SK-N-SH treated with all-trans-retinoic acid at 6 μM for 48 hours (cell line): ENCODE results near the gene SLC17A9.

Experiments
- ATAC-seq: fragments of 200-7000 bp; cut with Tn5 transposase; 3 replicates; pipeline ENCODE4 v1.9.1; 2020; ENCODE audit warnings: mild to moderate bottlenecking, moderate library complexity
- ARNTL ChIP-seq: fragments of 450-650 bp; formaldehyde crosslinking; IDR thresholded peaks from 2 replicates; pipeline ENCODE4 v1.5.0; 2020; ENCODE audit warnings: low read depth, mild to moderate bottlenecking, moderate library complexity, borderline replicate concordance
- BACH2 ChIP-seq: fragments of 250-450 bp; sonication (Bioruptor Pico); IDR thresholded peaks from 2 replicates; pipeline ENCODE4 v1.9.0; 2021; ENCODE audit warnings: mild to moderate bottlenecking, borderline replicate concordance
- CREB5 ChIP-seq: fragments of 250-450 bp; sonication (Bioruptor Pico); IDR thresholded peaks from 2 replicates; pipeline ENCODE4 v1.5.1; 2020; ENCODE audit warnings: low read depth, mild to moderate bottlenecking, moderate library complexity
- CSDC2 ChIP-seq: fragments of 250-450 bp; sonication (Bioruptor Pico); IDR thresholded peaks from 2 replicates; pipeline ENCODE4 v1.5.0; 2020; ENCODE audit warnings: mild to moderate bottlenecking, moderate library complexity
- ESRRG ChIP-seq: fragments of 250-450 bp; sonication (Bioruptor Pico); IDR thresholded peaks from 2 replicates; pipeline ENCODE4 v1.6.1; 2021; ENCODE audit warnings: mild to moderate bottlenecking
- ISL1 ChIP-seq: fragments of 250-450 bp; sonication (Bioruptor Pico); IDR thresholded peaks from 2 replicates; pipeline ENCODE4 v2.1.2; 2022; ENCODE audit warnings: mild to moderate bottlenecking, moderate library complexity
- OSR1 ChIP-seq: fragments of 250-450 bp; sonication (Bioruptor Pico); IDR thresholded peaks from 2 replicates; pipeline ENCODE4 v1.8.0; 2022; ENCODE audit warnings: moderate library complexity, mild to moderate bottlenecking, inconsistent platforms
- PATZ1 ChIP-seq: fragments of 250-450 bp; sonication (Bioruptor Pico); IDR thresholded peaks from 2 replicates; pipeline ENCODE4 v1.8.0; 2020; ENCODE audit warnings: mild to moderate bottlenecking, moderate library complexity, borderline replicate concordance
- RARB ChIP-seq: fragments of 250-450 bp; sonication (Bioruptor Pico); IDR thresholded peaks from 2 replicates; pipeline ENCODE4 v1.8.0; 2021; ENCODE audit warnings: mild to moderate bottlenecking, moderate library complexity
- SNAI2 ChIP-seq: fragments of 250-450 bp; sonication (Bioruptor Pico); IDR thresholded peaks from 2 replicates; pipeline ENCODE4 v1.5.0; 2020; ENCODE audit warnings: mild to moderate bottlenecking, moderate library complexity
- TCF4 ChIP-seq: fragments of 250-450 bp; sonication (Bioruptor Pico); IDR thresholded peaks from 2 replicates; pipeline ENCODE4 v1.8.0; 2021; ENCODE audit warnings: mild to moderate bottlenecking, moderate library complexity, borderline replicate concordance
- ZC3H10 ChIP-seq: fragments of 250-450 bp; sonication (Bioruptor Pico); IDR thresholded peaks from 2 replicates; pipeline ENCODE4 v1.5.1; 2021; ENCODE audit warnings: mild to moderate bottlenecking, moderate library complexity
- ZFP3 ChIP-seq: fragments of 250-450 bp; sonication (Bioruptor Pico); IDR thresholded peaks from 2 replicates; pipeline ENCODE4 v1.5.0; 2020; ENCODE audit warnings: mild to moderate bottlenecking, moderate library complexity
- ZNF565 ChIP-seq: fragments of 450-650 bp; formaldehyde crosslinking; conservative IDR thresholded peaks from 2 replicates; pipeline ENCODE4 v1.5.0; 2020; ENCODE audit warnings: low read depth, mild to moderate bottlenecking, moderate library complexity
- ZNF70 ChIP-seq: fragments of 450-650 bp; formaldehyde crosslinking; IDR thresholded peaks from 2 replicates; pipeline ENCODE4 v1.5.0; 2020; ENCODE audit warnings: mild to moderate bottlenecking, moderate library complexity
- ZNF8 ChIP-seq: fragments of 450-650 bp; formaldehyde crosslinking; IDR thresholded peaks from 2 replicates; pipeline ENCODE4 v1.5.0; 2020; ENCODE audit warnings: mild to moderate bottlenecking, moderate library complexity
- TF ChIP-seq, protein P1 (sequence below): fragments of 250-450 bp; sonication (Bioruptor Pico); IDR thresholded peaks from 2 replicates; pipeline ENCODE4 v1.5.0; 2020; ENCODE audit warnings: mild to moderate bottlenecking, moderate library complexity
- TF ChIP-seq, protein P2 (sequence below): fragments of 250-450 bp; sonication (Bioruptor Pico); IDR thresholded peaks from 2 replicates; pipeline ENCODE4 v1.8.0; 2021; ENCODE audit warnings: low read depth, mild to moderate bottlenecking, moderate library complexity, borderline replicate concordance
- TF ChIP-seq, protein P3 (sequence below): fragments of 250-450 bp; sonication (Bioruptor Pico); IDR thresholded peaks from 2 replicates; pipeline ENCODE4 v1.5.1; 2021; ENCODE audit warnings: mild to moderate bottlenecking, moderate library complexity

The SLC17A9 gene

DNA sequence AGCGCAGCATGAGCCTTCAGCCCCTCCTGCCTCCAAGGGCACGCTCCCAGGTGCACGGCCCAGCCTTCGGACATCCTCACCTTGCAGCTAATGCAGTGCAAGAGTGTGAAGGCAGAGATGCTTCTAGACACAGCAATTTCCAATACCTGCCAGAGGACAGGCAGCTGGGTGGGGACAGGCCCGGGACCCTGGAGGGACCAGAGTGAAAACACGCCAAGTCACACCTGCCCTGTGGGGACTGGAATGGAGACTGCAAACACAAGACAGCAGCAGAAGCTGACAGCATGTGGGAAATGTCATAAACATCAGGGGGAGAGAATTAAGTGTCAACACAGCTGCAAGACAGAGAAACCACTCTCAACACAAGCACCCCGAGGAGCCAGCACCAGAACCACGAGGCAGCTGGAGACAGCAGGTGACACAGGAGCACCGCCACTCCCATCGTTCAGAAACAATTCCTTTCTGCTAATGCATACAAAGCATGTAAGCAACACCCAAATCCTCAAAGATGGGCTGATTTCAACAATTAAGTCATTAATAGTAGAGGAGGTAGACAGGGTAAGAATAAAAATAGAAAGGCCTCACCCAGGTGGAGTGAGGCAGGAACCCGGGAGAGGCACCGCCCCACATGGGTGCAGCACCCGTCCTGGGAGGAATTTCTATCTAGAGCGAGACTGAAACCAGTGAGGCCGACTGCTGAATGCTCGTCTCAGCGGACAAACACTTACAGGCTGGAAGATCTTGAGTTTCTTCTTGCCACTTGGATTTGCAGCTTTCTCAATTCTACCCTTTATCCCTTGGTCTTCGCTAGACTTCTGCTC is 43.3 kb upstream of the SLC17A9 start (continued):
- TF ChIP-seq PATZ1, result no peak
- TF ChIP-seq, protein P1, sequence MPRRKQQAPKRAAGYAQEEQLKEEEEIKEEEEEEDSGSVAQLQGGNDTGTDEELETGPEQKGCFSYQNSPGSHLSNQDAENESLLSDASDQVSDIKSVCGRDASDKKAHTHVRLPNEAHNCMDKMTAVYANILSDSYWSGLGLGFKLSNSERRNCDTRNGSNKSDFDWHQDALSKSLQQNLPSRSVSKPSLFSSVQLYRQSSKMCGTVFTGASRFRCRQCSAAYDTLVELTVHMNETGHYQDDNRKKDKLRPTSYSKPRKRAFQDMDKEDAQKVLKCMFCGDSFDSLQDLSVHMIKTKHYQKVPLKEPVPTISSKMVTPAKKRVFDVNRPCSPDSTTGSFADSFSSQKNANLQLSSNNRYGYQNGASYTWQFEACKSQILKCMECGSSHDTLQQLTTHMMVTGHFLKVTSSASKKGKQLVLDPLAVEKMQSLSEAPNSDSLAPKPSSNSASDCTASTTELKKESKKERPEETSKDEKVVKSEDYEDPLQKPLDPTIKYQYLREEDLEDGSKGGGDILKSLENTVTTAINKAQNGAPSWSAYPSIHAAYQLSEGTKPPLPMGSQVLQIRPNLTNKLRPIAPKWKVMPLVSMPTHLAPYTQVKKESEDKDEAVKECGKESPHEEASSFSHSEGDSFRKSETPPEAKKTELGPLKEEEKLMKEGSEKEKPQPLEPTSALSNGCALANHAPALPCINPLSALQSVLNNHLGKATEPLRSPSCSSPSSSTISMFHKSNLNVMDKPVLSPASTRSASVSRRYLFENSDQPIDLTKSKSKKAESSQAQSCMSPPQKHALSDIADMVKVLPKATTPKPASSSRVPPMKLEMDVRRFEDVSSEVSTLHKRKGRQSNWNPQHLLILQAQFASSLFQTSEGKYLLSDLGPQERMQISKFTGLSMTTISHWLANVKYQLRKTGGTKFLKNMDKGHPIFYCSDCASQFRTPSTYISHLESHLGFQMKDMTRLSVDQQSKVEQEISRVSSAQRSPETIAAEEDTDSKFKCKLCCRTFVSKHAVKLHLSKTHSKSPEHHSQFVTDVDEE (CRISPR knock-in tag), result no peak
- TF ChIP-seq, all 23 proteins: peak for 0

DNA sequence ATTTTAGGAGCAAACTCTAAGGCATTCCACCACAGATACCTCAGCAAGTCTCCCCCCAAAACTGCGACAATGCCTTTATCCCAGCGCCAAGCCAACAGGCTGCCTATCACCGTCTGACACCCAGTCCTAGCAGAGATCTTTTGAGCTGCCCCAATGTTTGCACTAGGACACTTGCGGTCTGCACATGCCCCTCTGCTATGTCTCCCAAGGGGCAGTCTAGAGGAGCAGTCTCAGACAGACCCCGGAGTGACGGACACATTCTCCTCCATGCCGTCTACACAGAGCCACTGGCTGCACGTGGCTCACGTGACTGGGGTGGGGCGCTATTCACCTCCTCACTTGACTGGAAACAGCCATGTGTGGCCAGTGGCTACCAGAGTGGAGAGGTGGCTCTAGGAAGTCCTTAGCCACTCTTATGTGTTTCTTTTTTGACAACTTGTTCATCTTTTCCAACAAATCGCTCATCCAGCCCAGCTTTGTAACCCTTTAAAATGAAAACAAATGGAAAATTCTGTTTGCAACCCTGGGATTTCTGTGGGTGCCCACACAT is 42.2 kb upstream of the SLC17A9 start:
- no peak for ATAC-seq
- TF ChIP-seq ARNTL (CRISPR knock-in tag), result no peak
- TF ChIP-seq ZNF8 (CRISPR knock-in tag), result no peak
- TF ChIP-seq TCF4, result no peak
- TF ChIP-seq, protein P2, sequence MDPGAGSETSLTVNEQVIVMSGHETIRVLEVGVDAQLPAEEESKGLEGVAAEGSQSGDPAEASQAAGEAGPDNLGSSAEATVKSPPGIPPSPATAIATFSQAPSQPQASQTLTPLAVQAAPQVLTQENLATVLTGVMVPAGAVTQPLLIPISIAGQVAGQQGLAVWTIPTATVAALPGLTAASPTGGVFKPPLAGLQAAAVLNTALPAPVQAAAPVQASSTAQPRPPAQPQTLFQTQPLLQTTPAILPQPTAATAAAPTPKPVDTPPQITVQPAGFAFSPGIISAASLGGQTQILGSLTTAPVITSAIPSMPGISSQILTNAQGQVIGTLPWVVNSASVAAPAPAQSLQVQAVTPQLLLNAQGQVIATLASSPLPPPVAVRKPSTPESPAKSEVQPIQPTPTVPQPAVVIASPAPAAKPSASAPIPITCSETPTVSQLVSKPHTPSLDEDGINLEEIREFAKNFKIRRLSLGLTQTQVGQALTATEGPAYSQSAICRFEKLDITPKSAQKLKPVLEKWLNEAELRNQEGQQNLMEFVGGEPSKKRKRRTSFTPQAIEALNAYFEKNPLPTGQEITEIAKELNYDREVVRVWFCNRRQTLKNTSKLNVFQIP (CRISPR knock-in tag), result no peak
- TF ChIP-seq ZC3H10 (CRISPR knock-in tag), result no peak

DNA sequence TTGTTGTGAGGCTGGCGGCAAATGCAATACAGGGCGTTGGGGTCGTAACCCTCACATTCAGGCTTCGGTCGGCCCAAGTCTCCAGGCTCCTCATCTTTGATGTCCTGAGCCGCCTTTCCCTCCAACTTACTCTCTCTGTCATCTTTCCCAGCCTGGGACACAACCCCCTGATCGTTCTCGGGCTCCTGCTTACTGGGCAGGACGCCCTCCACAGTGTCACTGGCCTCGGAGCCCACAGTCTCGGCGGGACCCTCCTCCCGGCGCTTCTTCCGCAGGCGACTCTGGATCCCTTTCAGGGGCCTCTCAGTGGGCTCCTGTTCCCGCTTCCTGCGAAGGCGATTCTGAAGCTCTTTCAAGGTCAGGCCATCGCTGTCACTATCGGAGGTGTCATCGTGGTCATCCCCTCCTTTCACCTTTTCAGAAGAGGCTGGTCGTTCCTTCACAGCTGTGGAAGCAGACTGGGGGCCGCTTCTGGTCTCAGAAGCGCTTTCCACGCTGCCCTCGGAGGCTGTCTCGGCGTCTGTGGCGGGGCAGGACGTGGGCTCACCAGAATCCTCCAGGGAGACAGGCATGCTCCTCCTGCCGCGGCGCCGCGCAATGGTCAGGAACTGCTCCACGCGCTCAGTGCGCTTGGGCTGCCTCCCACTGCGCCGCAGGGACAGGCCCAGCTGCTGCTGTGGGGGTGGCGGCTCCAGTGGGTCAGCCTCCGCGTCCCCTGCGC is 41.6 kb upstream of the SLC17A9 start:
- no peak for ATAC-seq
- TF ChIP-seq SNAI2 (CRISPR knock-in tag) (no peak), ZNF8 (CRISPR knock-in tag) (no peak), ESRRG (CRISPR knock-in tag) (no peak), ZFP3 (CRISPR knock-in tag) (no peak), ISL1 (CRISPR knock-in tag) (no peak), ARNTL (CRISPR knock-in tag) (no peak), CREB5 (no peak), OSR1 (no peak), CSDC2 (CRISPR knock-in tag) (no peak)
- TF ChIP-seq, all 23 proteins: peak for 0

DNA sequence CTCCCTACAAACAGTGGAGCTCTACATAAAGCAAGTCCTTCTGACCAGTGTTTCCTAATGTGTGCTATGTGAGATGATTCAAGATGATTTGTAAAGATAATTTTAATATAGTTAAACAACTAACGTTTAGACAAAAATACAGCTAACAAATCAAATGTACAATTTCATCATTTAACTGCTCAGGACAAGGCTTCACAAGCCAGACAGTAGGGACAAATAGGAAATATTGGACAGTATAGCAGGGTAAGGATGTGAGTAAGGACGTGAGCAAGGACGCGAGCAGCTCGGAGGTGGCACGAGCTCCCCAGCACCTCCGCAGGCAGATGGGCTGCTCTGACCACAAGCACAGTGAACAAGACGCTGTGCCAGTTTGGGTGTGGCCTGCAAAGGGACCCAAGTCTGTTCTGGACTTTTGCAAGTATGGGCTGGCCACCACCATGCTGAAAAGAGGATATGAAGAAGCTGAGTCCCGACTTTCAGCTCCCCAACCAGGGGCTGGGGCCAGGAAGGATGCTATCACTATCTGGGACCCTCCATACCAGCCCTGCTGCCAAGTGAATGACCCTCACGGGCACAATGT is 40.7 kb upstream of the SLC17A9 start:
- no peak for TF ChIP-seq OSR1
- TF ChIP-seq RARB (CRISPR knock-in tag), result no peak
- no peak for TF ChIP-seq ESRRG (CRISPR knock-in tag)
- TF ChIP-seq ZFP3 (CRISPR knock-in tag), result no peak
- TF ChIP-seq ZC3H10 (CRISPR knock-in tag), result no peak
- no peak for TF ChIP-seq BACH2 (CRISPR knock-in tag)
- TF ChIP-seq ARNTL (CRISPR knock-in tag), result no peak
- no peak for TF ChIP-seq CREB5
- TF ChIP-seq, protein P3, sequence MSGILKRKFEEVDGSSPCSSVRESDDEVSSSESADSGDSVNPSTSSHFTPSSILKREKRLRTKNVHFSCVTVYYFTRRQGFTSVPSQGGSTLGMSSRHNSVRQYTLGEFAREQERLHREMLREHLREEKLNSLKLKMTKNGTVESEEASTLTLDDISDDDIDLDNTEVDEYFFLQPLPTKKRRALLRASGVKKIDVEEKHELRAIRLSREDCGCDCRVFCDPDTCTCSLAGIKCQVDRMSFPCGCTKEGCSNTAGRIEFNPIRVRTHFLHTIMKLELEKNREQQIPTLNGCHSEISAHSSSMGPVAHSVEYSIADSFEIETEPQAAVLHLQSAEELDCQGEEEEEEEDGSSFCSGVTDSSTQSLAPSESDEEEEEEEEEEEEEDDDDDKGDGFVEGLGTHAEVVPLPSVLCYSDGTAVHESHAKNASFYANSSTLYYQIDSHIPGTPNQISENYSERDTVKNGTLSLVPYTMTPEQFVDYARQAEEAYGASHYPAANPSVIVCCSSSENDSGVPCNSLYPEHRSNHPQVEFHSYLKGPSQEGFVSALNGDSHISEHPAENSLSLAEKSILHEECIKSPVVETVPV (CRISPR knock-in tag), result no peak
- no peak for TF ChIP-seq ZNF8 (CRISPR knock-in tag)
- TF ChIP-seq, protein P1 (CRISPR knock-in tag), result no peak
- TF ChIP-seq SNAI2 (CRISPR knock-in tag), result no peak
- no peak for TF ChIP-seq ZNF565
- TF ChIP-seq CSDC2 (CRISPR knock-in tag), result no peak
- TF ChIP-seq ZNF70, result no peak
- no peak for ATAC-seq
